ENCODE data around the gene ABHD6.

DNA sequence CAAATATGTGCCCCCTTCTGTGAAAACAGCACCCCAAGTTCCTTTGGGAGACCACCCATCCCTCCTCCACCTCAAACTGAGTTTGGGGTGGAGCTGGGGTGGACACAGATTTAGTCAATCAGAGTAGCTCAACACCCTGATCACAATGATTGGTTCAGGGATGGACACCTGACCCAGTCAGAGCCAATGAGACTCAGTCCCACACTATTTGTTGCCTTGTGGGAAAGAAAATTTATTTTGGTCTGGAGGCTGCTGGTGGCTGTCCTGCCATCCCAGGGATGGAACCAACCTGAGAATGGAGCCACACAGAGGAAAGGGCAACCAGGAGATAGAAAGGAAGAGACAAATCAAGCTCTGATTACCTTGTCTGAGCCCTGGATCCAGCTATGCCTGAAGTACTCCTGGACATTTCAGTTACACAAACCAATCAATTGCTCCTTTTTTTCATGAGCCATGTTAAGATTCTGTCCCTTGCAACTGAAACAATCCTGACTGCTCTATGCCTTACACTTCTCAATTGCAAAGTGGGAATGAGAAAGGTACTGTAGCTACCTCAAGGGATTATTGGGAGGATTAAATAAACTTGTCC is 37.4 kb upstream of the ABHD6 start:
- TF ChIP-seq, protein P1, sequence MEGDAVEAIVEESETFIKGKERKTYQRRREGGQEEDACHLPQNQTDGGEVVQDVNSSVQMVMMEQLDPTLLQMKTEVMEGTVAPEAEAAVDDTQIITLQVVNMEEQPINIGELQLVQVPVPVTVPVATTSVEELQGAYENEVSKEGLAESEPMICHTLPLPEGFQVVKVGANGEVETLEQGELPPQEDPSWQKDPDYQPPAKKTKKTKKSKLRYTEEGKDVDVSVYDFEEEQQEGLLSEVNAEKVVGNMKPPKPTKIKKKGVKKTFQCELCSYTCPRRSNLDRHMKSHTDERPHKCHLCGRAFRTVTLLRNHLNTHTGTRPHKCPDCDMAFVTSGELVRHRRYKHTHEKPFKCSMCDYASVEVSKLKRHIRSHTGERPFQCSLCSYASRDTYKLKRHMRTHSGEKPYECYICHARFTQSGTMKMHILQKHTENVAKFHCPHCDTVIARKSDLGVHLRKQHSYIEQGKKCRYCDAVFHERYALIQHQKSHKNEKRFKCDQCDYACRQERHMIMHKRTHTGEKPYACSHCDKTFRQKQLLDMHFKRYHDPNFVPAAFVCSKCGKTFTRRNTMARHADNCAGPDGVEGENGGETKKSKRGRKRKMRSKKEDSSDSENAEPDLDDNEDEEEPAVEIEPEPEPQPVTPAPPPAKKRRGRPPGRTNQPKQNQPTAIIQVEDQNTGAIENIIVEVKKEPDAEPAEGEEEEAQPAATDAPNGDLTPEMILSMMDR (IDR thresholded peaks at IDR 0.05; ENCODE audit: low read depth, low read length, poor library complexity, severe bottlenecking) = no peak
- no peak for TF ChIP-seq EZH2phosphoT487 (IDR thresholded peaks at IDR 0.05; ENCODE audit: borderline replicate concordance, low read length)

All from DOHH2 (cell line).